Neural cell (in vitro differentiated cells): ENCODE measurements around the gene PRKCE. TPM values are rescaled to one million over a fixed set of nuclear protein-coding genes. Genes with fewer than 3 reads are reported as not detected.

Experiments used
- H2AFZ ChIP-seq: fragments of 200-600, 300-800 bp; sonication (generic), shearing (Covaris generic); 2 replicates; pipeline ENCODE4 v1.6.0; 2014; ENCODE audit warnings: low read depth, mild to moderate bottlenecking, antibody characterized with exemption, low read length, moderate library complexity
- H3F3A ChIP-seq: fragments of 200-600 bp; shearing (Covaris generic); 2 replicates; pipeline ENCODE4 v1.6.1; 2016; ENCODE audit warnings: mild to moderate bottlenecking, moderate library complexity, mixed read lengths, antibody characterized with exemption, low read length; ENCODE audit not compliant: insufficient read depth, poor library complexity, severe bottlenecking
- H3K27ac ChIP-seq: fragments of 200-600, 300-800 bp; sonication (generic), shearing (Covaris generic); 2 replicates; pipeline ENCODE4 v1.5.1; 2014; ENCODE audit warnings: mild to moderate bottlenecking, low read length, moderate library complexity
- H3K27me3 ChIP-seq: fragments of 300-800, 200-600 bp; sonication (generic), shearing (Covaris generic); 2 replicates; pipeline ENCODE4 v1.6.0; 2014; ENCODE audit warnings: mild to moderate bottlenecking, low read depth, low read length, moderate library complexity; ENCODE audit not compliant: insufficient read depth
- H3K36me3 ChIP-seq: fragments of 300-800, 200-600 bp; sonication (generic), shearing (Covaris generic); 2 replicates; pipeline ENCODE4 v1.5.1; 2014; ENCODE audit warnings: mild to moderate bottlenecking, antibody characterized with exemption, low read length, moderate library complexity; ENCODE audit not compliant: insufficient read depth
- H3K4me2 ChIP-seq: fragments of 300-800, 200-600 bp; sonication (generic), shearing (Covaris generic); 2 replicates; pipeline ENCODE4 v1.6.0; 2014; ENCODE audit warnings: mild to moderate bottlenecking, low read length
- H3K4me3 ChIP-seq: fragments of 300-800, 200-600 bp; sonication (generic), shearing (Covaris generic); 2 replicates; pipeline ENCODE4 v1.5.1; 2014; ENCODE audit warnings: mild to moderate bottlenecking, low read length, moderate library complexity
- H3K79me2 ChIP-seq: fragments of 200-600 bp; shearing (Covaris generic); replicated peaks from 2 replicates; pipeline ENCODE4 v1.6.0; 2014; ENCODE audit warnings: mild to moderate bottlenecking, low read length, moderate library complexity; ENCODE audit not compliant: insufficient read depth
- H3K9ac ChIP-seq: fragments of 300-800, 200-600 bp; sonication (generic), shearing (Covaris generic); 2 replicates; pipeline ENCODE4 v1.6.1; 2016; ENCODE audit warnings: mild to moderate bottlenecking, low read length, mixed read lengths
- H3K9me2 ChIP-seq: fragments of 200-600 bp; shearing (Covaris generic); 2 replicates; pipeline ENCODE4 v1.6.1; 2016; ENCODE audit warnings: mild to moderate bottlenecking, low read length, mixed read lengths; ENCODE audit not compliant: insufficient read depth
- H3K9me3 ChIP-seq: fragments of 200-600, 300-800 bp; sonication (generic), shearing (Covaris generic); 2 replicates; pipeline ENCODE4 v1.6.1; 2016; ENCODE audit warnings: mild to moderate bottlenecking, mixed run types, low read length, moderate library complexity, mixed read lengths
- H4K20me1 ChIP-seq: fragments of 200-600 bp; shearing (Covaris generic); 2 replicates; pipeline ENCODE4 v1.6.1; 2016; ENCODE audit warnings: mild to moderate bottlenecking, mixed run types; ENCODE audit not compliant: insufficient read depth
- CTCF ChIP-seq: fragments of 450-650 bp; IDR thresholded peaks from 2 replicates; pipeline ENCODE4 v1.5.1; 2014; ENCODE audit warnings: antibody characterized with exemption, mild to moderate bottlenecking, moderate library complexity; ENCODE audit not compliant: poor library complexity, severe bottlenecking
- EP300 ChIP-seq: fragments of 450-650 bp; conservative IDR thresholded peaks from 2 replicates; pipeline ENCODE4 v1.6.1; 2014; ENCODE audit warnings: antibody characterized with exemption, mild to moderate bottlenecking, moderate library complexity; ENCODE audit not compliant: poor library complexity, severe bottlenecking
- EZH2 ChIP-seq: fragments of 200-600, 300-800 bp; shearing (Covaris generic), sonication (generic); IDR thresholded peaks from 2 replicates; pipeline ENCODE4 v1.6.1; 2014; ENCODE audit warnings: antibody characterized with exemption, low read length, borderline replicate concordance, mild to moderate bottlenecking; ENCODE audit not compliant: insufficient read depth, poor library complexity, severe bottlenecking
- MXI1 ChIP-seq: fragments of 450-650 bp; conservative IDR thresholded peaks from 2 replicates; pipeline ENCODE4 v1.6.1; 2014; ENCODE audit warnings: antibody characterized with exemption, mild to moderate bottlenecking; ENCODE audit not compliant: poor library complexity, severe bottlenecking
- POLR2AphosphoS5 ChIP-seq: IDR thresholded peaks from 2 replicates; pipeline ENCODE4 v1.6.1; 2012
- RAD21 ChIP-seq: fragments of 450-650 bp; conservative IDR thresholded peaks from 2 replicates; pipeline ENCODE4 v1.6.1; 2014; ENCODE audit warnings: antibody characterized with exemption, mild to moderate bottlenecking, moderate library complexity
- REST ChIP-seq: IDR thresholded peaks from 2 replicates; pipeline ENCODE4 v1.6.1; 2012; ENCODE audit warnings: borderline replicate concordance
- SMC3 ChIP-seq: fragments of 450-650 bp; conservative IDR thresholded peaks from 2 replicates; pipeline ENCODE4 v1.6.1; 2014; ENCODE audit warnings: antibody characterized with exemption, mild to moderate bottlenecking, moderate library complexity; ENCODE audit not compliant: poor library complexity
- TAF1 ChIP-seq: IDR thresholded peaks from 2 replicates; pipeline ENCODE4 v1.6.1; 2012; ENCODE audit warnings: low read depth
- polyA plus RNA-seq: library from polyadenylated mRNA; depleted of rRNA; stranded (reverse); fragments of >200 nt; gene quantifications from 2 replicates; pipeline ENCODE4 v1.2.3, GENCODE V29; 2014

PRKCE gene
- polyA plus RNA-seq, 1 donor from 2014 or later: 5.4 TPM

GRCh38 chr2:45670646-45671045, 19.2 kb downstream of the PRKCE start:
- no peak for TF ChIP-seq RAD21
- TF ChIP-seq MXI1: no peak
- TF ChIP-seq REST: no peak
- TF ChIP-seq CTCF: no peak
- no peak for TF ChIP-seq TAF1
- TF ChIP-seq SMC3: no peak
- TF ChIP-seq POLR2AphosphoS5: no peak
- TF ChIP-seq EZH2: no peak
- TF ChIP-seq EP300: no peak
- Histone ChIP-seq H3K9me3 (no peaks in the 10 kb centered on the region), H3K79me2 (no peaks in the 10 kb centered on the region)

GRCh38 chr2:45672138-45672537, 20.7 kb downstream of the PRKCE start:
- no peak for TF ChIP-seq TAF1
- no peak for TF ChIP-seq MXI1
- no peak for TF ChIP-seq EP300
- no peak for TF ChIP-seq REST
- no peak for TF ChIP-seq SMC3
- no peak for TF ChIP-seq RAD21
- TF ChIP-seq CTCF: no peak
- TF ChIP-seq EZH2: no peak
- TF ChIP-seq POLR2AphosphoS5: no peak

More at GRCh38 chr2:45670646-45671045, 19.2 kb downstream of the PRKCE start:
- no peak overlapping the region for H3K27ac ChIP-seq
- no peaks in the 10 kb centered on the region for H3F3A ChIP-seq
- no peaks in the 10 kb centered on the region for H3K27me3 ChIP-seq
- H2AFZ ChIP-seq: no peak overlapping the region
- H3K4me3 ChIP-seq: no peak overlapping the region
- H4K20me1 ChIP-seq: no peaks in the 10 kb centered on the region
- no peak overlapping the region for H3K9ac ChIP-seq
- no peaks in the 10 kb centered on the region for H3K9me2 ChIP-seq
- H3K36me3 ChIP-seq: no peaks in the 10 kb centered on the region
- no peak overlapping the region for H3K4me2 ChIP-seq

More at GRCh38 chr2:45672138-45672537, 20.7 kb downstream of the PRKCE start:
- no peaks in the 10 kb centered on the region for H3K9me3 ChIP-seq
- H3F3A ChIP-seq: no peaks in the 10 kb centered on the region
- no peaks in the 10 kb centered on the region for H3K9me2 ChIP-seq
- H4K20me1 ChIP-seq: no peaks in the 10 kb centered on the region
- H3K36me3 ChIP-seq: no peaks in the 10 kb centered on the region
- no peaks in the 10 kb centered on the region for H3K27me3 ChIP-seq
- H3K4me2 ChIP-seq: no peak overlapping the region
- no peaks in the 10 kb centered on the region for H3K79me2 ChIP-seq
- no peak overlapping the region for H3K9ac ChIP-seq
- no peak overlapping the region for H2AFZ ChIP-seq
- no peak overlapping the region for H3K27ac ChIP-seq
- no peak overlapping the region for H3K4me3 ChIP-seq
